Cardiac septum (tissue), 1 donor: ENCODE data around the gene KIFC3. TPM values are rescaled to one million over a fixed set of nuclear protein-coding genes. Genes with fewer than 3 reads are reported as not detected.
"Not testable (repeated sequence)": the region's sequence is repeated elsewhere in the genome, so short reads cannot be mapped to it uniquely, and the experiment has no call there.

ENCODE experiments used
- DNase-seq: peaks from one replicate; pipeline ENCODE4 v3.0.0-alpha.2; 2020; ENCODE audit warnings: low spot score
- intact Hi-C: fragments of 100-400 bp; cut with DNase I; formaldehyde crosslinking; loops from one replicate; pipeline ENCODE4 v1.14.0; 2022
- total RNA-seq: library from RNA; stranded (reverse); fragmentation: NEBNext Ultra II Directional; extraction: Animal tissue kit (Norgen Biotek cat#: 25700); gene quantifications from one replicate; pipeline ENCODE4 v1.2.1, GENCODE V29; 2021
- donor health status: DM: no; HTN: no; CAD: no.

The KIFC3 gene
- total RNA-seq, 1 donor from 2014 or later, result 70.1 TPM

GRCh38 chr16:57734925-57735754 lies 67.2 kb downstream of the KIFC3 start:
- intact Hi-C loops, result no loop called here
- DNase-seq, result peak; percentile 99

GRCh38 chr16:57734308-57734924 lies 67.9 kb downstream of the KIFC3 start:
- intact Hi-C loops, result no loop called here
- no peak for DNase-seq

- DNase-seq, result no peak
- intact Hi-C loops, result no loop called here
Measured at GRCh38 chr16:57732714-57733113, 69.6 kb downstream of the KIFC3 start.

GRCh38 chr16:57732037-57732436 lies 70.3 kb downstream of the KIFC3 start:
- intact Hi-C loops, result no loop called here
- DNase-seq, result no peak

GRCh38 chr16:57730771-57731730 lies 71.2 kb downstream of the KIFC3 start:
- no peak for DNase-seq
- intact Hi-C loops, result no loop called here

GRCh38 chr16:57729852-57730251 lies 72.4 kb downstream of the KIFC3 start:
- DNase-seq, intact Hi-C loops: not testable (repeated sequence)

GRCh38 chr16:57729182-57729484 lies 73.2 kb downstream of the KIFC3 start:
- no peak for DNase-seq
- intact Hi-C loops, result no loop called here

- intact Hi-C loops, result no loop called here
- no peak for DNase-seq
Measured at GRCh38 chr16:57728336-57729181, 73.7 kb downstream of the KIFC3 start.

- intact Hi-C loops, result no loop called here
Measured at GRCh38 chr16:57727610-57728009, 74.7 kb downstream of the KIFC3 start.

GRCh38 chr16:57726433-57726947 lies 75.8 kb downstream of the KIFC3 start:
- no peak for DNase-seq
- intact Hi-C loops, result no loop called here

More at GRCh38 chr16:57727610-57728009, 74.7 kb downstream of the KIFC3 start:
- no peak for DNase-seq

GRCh38 chr16:57725976-57726375 lies 76.3 kb downstream of the KIFC3 start:
- intact Hi-C loops, result no loop called here
- no peak for DNase-seq

GRCh38 chr16:57725554-57725953 lies 76.7 kb downstream of the KIFC3 start:
- DNase-seq, result no peak
- intact Hi-C loops, result no loop called here

GRCh38 chr16:57725151-57725550 lies 77.1 kb downstream of the KIFC3 start:
- intact Hi-C loops, result no loop called here
- no peak for DNase-seq

GRCh38 chr16:57724531-57724930 lies 77.8 kb downstream of the KIFC3 start:
- intact Hi-C loops, result loop anchor here (5.0 kb wide), 2 partner anchors 132 to 147 kb away; no protein-coding TSS in a partner anchor
- no peak for DNase-seq

GRCh38 chr16:57723170-57723569 lies 79.1 kb downstream of the KIFC3 start:
- no peak for DNase-seq
- intact Hi-C loops, result loop anchor here (5.0 kb wide), 2 partner anchors 131 to 146 kb away; no protein-coding TSS in a partner anchor

- DNase-seq, result no peak
- intact Hi-C loops, result loop anchor here (5.0 kb wide), 2 partner anchors 130 to 145 kb away; no protein-coding TSS in a partner anchor
Measured at GRCh38 chr16:57722651-57723050, 79.6 kb downstream of the KIFC3 start.

- no peak for DNase-seq
- intact Hi-C loops, result loop anchor here (5.0 kb wide), 2 partner anchors 130 to 145 kb away; no protein-coding TSS in a partner anchor
Measured at GRCh38 chr16:57722210-57722499, 80.1 kb downstream of the KIFC3 start.

- DNase-seq, result no peak
- intact Hi-C loops, result loop anchor here (5.0 kb wide), 2 partner anchors 129 to 144 kb away; no protein-coding TSS in a partner anchor
Measured at GRCh38 chr16:57721356-57722209, 80.7 kb downstream of the KIFC3 start.
